Caco-2 (cell line): ENCODE measurements around the gene TSPAN18. TPM values are rescaled to one million over a fixed set of nuclear protein-coding genes. Genes with fewer than 3 reads are reported as not detected.

Experiments
- BruUV-seq: library from RNA; stranded (reverse); fragments of 400-500 nt; replicated peaks from 2 replicates; lab custom pipeline; 2021; lab: Mats Ljungman, UMichigan
- CTCF ChIA-PET: fragments of 300-600 bp; sonication (Branson Sonifier 250); formaldehyde crosslinking; loops from one replicate; lab custom pipeline; 2022; ENCODE audit warnings: antibody characterized with exemption; lab: Charles Lee
- POLR2A ChIA-PET: fragments of 300-600 bp; sonication (Branson Sonifier 250); formaldehyde crosslinking; loops from one replicate; lab custom pipeline; 2022; ENCODE audit warnings: antibody characterized with exemption; lab: Charles Lee
- DNase-seq, 2 experiments: peaks; one replicate each; pipeline versions ENCODE4 v3.0.0 to v3.0.0-alpha.2; 2020 to 2022
- H3K27me3 ChIP-seq: replicated peaks from 2 replicates; pipeline ENCODE4 v1.6.0; 2011; ENCODE audit warnings: low read length; ENCODE audit not compliant: control insufficient read depth, insufficient read depth
- H3K36me3 ChIP-seq: 2 replicates; pipeline ENCODE4 v1.5.1; 2011; ENCODE audit warnings: low read length; ENCODE audit not compliant: control insufficient read depth, insufficient read depth
- H3K4me1 ChIP-seq: fragments of 250-450 bp; sonication (Bioruptor Pico); 2 replicates; pipeline ENCODE4 v1.5.1; 2020; ENCODE audit warnings: mild to moderate bottlenecking
- H3K4me3 ChIP-seq: 2 replicates; pipeline ENCODE4 v1.5.1; 2011; ENCODE audit warnings: low read depth, mild to moderate bottlenecking, control low read depth, low read length
- H3K9me3 ChIP-seq: fragments of 250-450 bp; sonication (Bioruptor Pico); 2 replicates; pipeline ENCODE4 v1.5.1; 2020; ENCODE audit warnings: mild to moderate bottlenecking, moderate library complexity
- H3K27ac Mint-ChIP-seq: one replicate; pipeline ENCODE4 v1.8.0; 2022; ENCODE audit warnings: mixed read lengths; ENCODE audit not compliant: unreplicated experiment
- H3K27me3 Mint-ChIP-seq: one replicate; pipeline ENCODE4 v1.8.0; 2022; ENCODE audit warnings: mixed read lengths; ENCODE audit not compliant: insufficient read depth, unreplicated experiment
- H3K36me3 Mint-ChIP-seq: one replicate; pipeline ENCODE4 v1.8.0; 2022; ENCODE audit warnings: mild to moderate bottlenecking, mixed read lengths; ENCODE audit not compliant: insufficient read depth, unreplicated experiment
- H3K4me1 Mint-ChIP-seq: one replicate; pipeline ENCODE4 v1.8.0; 2022; ENCODE audit warnings: low read depth, mixed read lengths; ENCODE audit not compliant: unreplicated experiment
- H3K4me3 Mint-ChIP-seq: one replicate; pipeline ENCODE4 v1.8.0; 2022; ENCODE audit warnings: mild to moderate bottlenecking, moderate library complexity, mixed read lengths; ENCODE audit not compliant: unreplicated experiment
- H3K9me3 Mint-ChIP-seq: one replicate; pipeline ENCODE4 v1.8.0; 2022; ENCODE audit warnings: mixed read lengths; ENCODE audit not compliant: unreplicated experiment
- CTCF ChIP-seq, 2 experiments: fragments of 200-600 bp in 1 of 2; IDR thresholded peaks; 1 replicate in 1 of 2; 2 replicates in 1 of 2; pipeline versions ENCODE4 v1.5.1 to v1.8.0; 2011 to 2022; ENCODE audit warnings: antibody characterized with exemption in 1 of 2, control low read depth in 1 of 2, inconsistent platforms in 1 of 2, low read depth in 1 of 2, low read length in 1 of 2, mild to moderate bottlenecking in 1 of 2, moderate library complexity in 1 of 2; ENCODE audit not compliant: insufficient read depth in 1 of 2, severe bottlenecking in 1 of 2, unreplicated experiment in 1 of 2
- intact Hi-C: fragments of 100-400 bp; cut with micrococcal nuclease; formaldehyde crosslinking; loops from one replicate; pipeline ENCODE4 v1.10.0; 2022; ENCODE audit not compliant: unreplicated experiment
- total RNA-seq: library from RNA; stranded (reverse); gene quantifications from 2 replicates; pipeline ENCODE4 v1.2.3, GENCODE V29; 2022

TSPAN18 gene
- total RNA-seq, 1 experiment from 2014 or later, result 7.4 TPM

- Mint-ChIP-seq H3K4me3 (no peak overlapping the region), H3K4me1 (no peaks in the 10 kb centered on the region), H3K27ac (no peak overlapping the region), H3K36me3 (peaks cover 4% of the 10 kb centered on the region), H3K9me3 (no peaks in the 10 kb centered on the region), H3K27me3 (no peaks in the 10 kb centered on the region)
- peaks cover 7% of the 10 kb centered on the region for H3K4me1 ChIP-seq
- H3K4me3 ChIP-seq, result no peak overlapping the region
- no peak for DNase-seq
- intact Hi-C loops, result no loop called here
- ChIA-PET POLR2A (no interaction called here), CTCF (interaction anchor here (0.7 kb wide), 1 partner anchor 38 kb away, joined by 5 read pairs; no protein-coding TSS in a partner anchor)
- BruUV-seq, result no TSS peak
- no peak for TF ChIP-seq CTCF (IDR thresholded peaks at IDR 0.05; ENCODE audit: insufficient read depth in 1 of 2, low read depth in 1 of 2, low read length in 1 of 2, severe bottlenecking in 1 of 2, unreplicated experiment in 1 of 2)
- no peaks in the 10 kb centered on the region for H3K36me3 ChIP-seq
- no peaks in the 10 kb centered on the region for H3K27me3 ChIP-seq
- no peaks in the 10 kb centered on the region for H3K9me3 ChIP-seq
These were observed 221.4 kb downstream of the TSPAN18 start for GRCh38 chr11:44948155-44948554.

- POLR2A ChIA-PET, result no interaction called here
- Histone ChIP-seq H3K4me3 (peak overlapping the region; percentile 63), H3K36me3 (no peaks in the 10 kb centered on the region), H3K27me3 (no peaks in the 10 kb centered on the region), H3K9me3 (no peaks in the 10 kb centered on the region), H3K4me1 (peaks cover 7% of the 10 kb centered on the region)
- no peaks in the 10 kb centered on the region for H3K36me3 Mint-ChIP-seq
- no peaks in the 10 kb centered on the region for H3K9me3 Mint-ChIP-seq
- no peak overlapping the region for H3K27ac Mint-ChIP-seq
- intact Hi-C loops, result no loop called here
- no TSS peak for BruUV-seq
- CTCF ChIA-PET, result no interaction called here
- TF ChIP-seq CTCF (IDR thresholded peaks at IDR 0.05; ENCODE audit: insufficient read depth in 1 of 2, low read depth in 1 of 2, low read length in 1 of 2, severe bottlenecking in 1 of 2, unreplicated experiment in 1 of 2), result peak; percentile 10 to 19
- H3K4me3 Mint-ChIP-seq, result peak overlapping the region; percentile 65
- no peak for DNase-seq
- H3K27me3 Mint-ChIP-seq, result no peaks in the 10 kb centered on the region
- peaks cover 2% of the 10 kb centered on the region for H3K4me1 Mint-ChIP-seq
These were observed 222.6 kb downstream of the TSPAN18 start for GRCh38 chr11:44949160-44950030.

- no TSS peak for BruUV-seq
- peaks cover 6% of the 10 kb centered on the region for H3K4me1 Mint-ChIP-seq
- TF ChIP-seq CTCF (IDR thresholded peaks at IDR 0.05; ENCODE audit: insufficient read depth in 1 of 2, low read depth in 1 of 2, low read length in 1 of 2, severe bottlenecking in 1 of 2, unreplicated experiment in 1 of 2), result no peak
- intact Hi-C loops, result no loop called here
- no peaks in the 10 kb centered on the region for H3K27me3 ChIP-seq
- no peaks in the 10 kb centered on the region for H3K9me3 Mint-ChIP-seq
- H3K4me3 ChIP-seq, result peak overlapping the region; percentile 63
- ChIA-PET POLR2A (no interaction called here), CTCF (interaction anchor here (0.6 kb wide), 1 partner anchor 23 kb away, joined by 5 read pairs; no protein-coding TSS in a partner anchor)
- H3K9me3 ChIP-seq, result no peaks in the 10 kb centered on the region
- H3K27ac Mint-ChIP-seq, result no peak overlapping the region
- H3K36me3 Mint-ChIP-seq, result no peaks in the 10 kb centered on the region
- H3K36me3 ChIP-seq, result no peaks in the 10 kb centered on the region
- no peaks in the 10 kb centered on the region for H3K27me3 Mint-ChIP-seq
- H3K4me1 ChIP-seq, result peaks cover 8% of the 10 kb centered on the region
- peak overlapping the region; percentile 65 for H3K4me3 Mint-ChIP-seq
- DNase-seq, result peak in 1 of 2 experiments; percentile 21
These were observed 223.4 kb downstream of the TSPAN18 start for GRCh38 chr11:44950031-44950624.
